ENCODE results near the gene IRF2BPL. TPM values are rescaled to one million over a fixed set of nuclear protein-coding genes. Genes with fewer than 3 reads are reported as not detected.

IRF2BPL gene
- total and polyA plus RNA-seq, 9 of the 15 experiments (the other 6 are each of a cell fraction or from before 2014, with no cell fraction given): 0.52 to 21.6 (median 2.5) TPM

DNA sequence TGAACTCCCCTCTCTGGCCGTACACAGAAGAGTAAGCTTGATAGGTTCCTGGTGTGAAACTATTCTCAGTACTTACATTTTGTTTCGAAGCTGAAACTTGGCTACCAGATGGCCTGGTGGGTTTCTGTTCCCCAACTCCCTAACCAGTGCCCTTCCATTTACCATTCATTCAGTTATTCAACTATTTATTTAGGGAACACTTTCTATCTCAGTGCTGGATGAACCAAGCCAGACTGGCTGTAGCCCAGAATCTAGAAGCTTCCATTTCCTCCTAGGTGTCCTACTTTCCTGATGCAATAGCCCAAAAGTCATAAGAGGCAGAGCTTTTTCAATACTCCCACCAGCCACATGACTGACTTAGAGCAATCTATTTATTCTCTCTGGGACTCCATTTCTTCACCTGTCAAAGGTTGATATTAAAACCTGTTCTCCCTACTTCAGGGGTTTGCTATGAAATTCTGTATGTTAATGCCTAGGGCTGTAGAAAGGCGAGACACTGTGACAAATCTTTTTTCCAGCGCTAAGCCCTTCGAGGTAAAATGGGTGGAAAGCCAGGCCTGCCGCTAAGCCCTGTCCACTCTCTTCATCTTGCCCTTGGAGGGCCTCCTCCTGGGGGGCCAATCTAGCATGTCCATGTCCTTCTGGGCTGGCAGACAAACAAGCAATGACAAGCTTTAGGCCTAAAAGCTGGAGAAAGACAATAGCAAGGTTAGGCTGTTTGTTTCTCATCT is 8.1 kb upstream of the IRF2BPL start (continued):
- TF ChIP-seq, protein P1, sequence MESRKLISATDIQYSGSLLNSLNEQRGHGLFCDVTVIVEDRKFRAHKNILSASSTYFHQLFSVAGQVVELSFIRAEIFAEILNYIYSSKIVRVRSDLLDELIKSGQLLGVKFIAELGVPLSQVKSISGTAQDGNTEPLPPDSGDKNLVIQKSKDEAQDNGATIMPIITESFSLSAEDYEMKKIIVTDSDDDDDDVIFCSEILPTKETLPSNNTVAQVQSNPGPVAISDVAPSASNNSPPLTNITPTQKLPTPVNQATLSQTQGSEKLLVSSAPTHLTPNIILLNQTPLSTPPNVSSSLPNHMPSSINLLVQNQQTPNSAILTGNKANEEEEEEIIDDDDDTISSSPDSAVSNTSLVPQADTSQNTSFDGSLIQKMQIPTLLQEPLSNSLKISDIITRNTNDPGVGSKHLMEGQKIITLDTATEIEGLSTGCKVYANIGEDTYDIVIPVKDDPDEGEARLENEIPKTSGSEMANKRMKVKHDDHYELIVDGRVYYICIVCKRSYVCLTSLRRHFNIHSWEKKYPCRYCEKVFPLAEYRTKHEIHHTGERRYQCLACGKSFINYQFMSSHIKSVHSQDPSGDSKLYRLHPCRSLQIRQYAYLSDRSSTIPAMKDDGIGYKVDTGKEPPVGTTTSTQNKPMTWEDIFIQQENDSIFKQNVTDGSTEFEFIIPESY (CRISPR knock-in tag; IDR thresholded peaks at IDR 0.05): 0 out of 2 replicates have a peak, but pooled peaks have one; percentile 13
- TF ChIP-seq, protein P2, sequence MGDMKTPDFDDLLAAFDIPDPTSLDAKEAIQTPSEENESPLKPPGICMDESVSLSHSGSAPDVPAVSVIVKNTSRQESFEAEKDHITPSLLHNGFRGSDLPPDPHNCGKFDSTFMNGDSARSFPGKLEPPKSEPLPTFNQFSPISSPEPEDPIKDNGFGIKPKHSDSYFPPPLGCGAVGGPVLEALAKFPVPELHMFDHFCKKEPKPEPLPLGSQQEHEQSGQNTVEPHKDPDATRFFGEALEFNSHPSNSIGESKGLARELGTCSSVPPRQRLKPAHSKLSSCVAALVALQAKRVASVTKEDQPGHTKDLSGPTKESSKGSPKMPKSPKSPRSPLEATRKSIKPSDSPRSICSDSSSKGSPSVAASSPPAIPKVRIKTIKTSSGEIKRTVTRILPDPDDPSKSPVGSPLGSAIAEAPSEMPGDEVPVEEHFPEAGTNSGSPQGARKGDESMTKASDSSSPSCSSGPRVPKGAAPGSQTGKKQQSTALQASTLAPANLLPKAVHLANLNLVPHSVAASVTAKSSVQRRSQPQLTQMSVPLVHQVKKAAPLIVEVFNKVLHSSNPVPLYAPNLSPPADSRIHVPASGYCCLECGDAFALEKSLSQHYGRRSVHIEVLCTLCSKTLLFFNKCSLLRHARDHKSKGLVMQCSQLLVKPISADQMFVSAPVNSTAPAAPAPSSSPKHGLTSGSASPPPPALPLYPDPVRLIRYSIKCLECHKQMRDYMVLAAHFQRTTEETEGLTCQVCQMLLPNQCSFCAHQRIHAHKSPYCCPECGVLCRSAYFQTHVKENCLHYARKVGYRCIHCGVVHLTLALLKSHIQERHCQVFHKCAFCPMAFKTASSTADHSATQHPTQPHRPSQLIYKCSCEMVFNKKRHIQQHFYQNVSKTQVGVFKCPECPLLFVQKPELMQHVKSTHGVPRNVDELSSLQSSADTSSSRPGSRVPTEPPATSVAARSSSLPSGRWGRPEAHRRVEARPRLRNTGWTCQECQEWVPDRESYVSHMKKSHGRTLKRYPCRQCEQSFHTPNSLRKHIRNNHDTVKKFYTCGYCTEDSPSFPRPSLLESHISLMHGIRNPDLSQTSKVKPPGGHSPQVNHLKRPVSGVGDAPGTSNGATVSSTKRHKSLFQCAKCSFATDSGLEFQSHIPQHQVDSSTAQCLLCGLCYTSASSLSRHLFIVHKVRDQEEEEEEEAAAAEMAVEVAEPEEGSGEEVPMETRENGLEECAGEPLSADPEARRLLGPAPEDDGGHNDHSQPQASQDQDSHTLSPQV (IDR thresholded peaks at IDR 0.05): 0 out of 2 replicates have a peak, but pooled peaks have one; percentile 16
- TF ChIP-seq SMAD4 (CRISPR knock-in tag; conservative IDR thresholded peaks at IDR 0.05): peak; percentile 43; the same call in 1 of the 2 replicates
- no peak for TF ChIP-seq NR4A1 (CRISPR knock-in tag; IDR thresholded peaks at IDR 0.05)
- TF ChIP-seq NR4A1 (tag; IDR thresholded peaks at IDR 0.05): peak; percentile 47; the same call in 1 of the 2 replicates
- TF ChIP-seq CXXC5 (CRISPR knock-in tag; IDR thresholded peaks at IDR 0.05): peak; percentile 17; the same call in 1 of the 2 replicates

All from K562 (cell line).